SKM-1 (cell line): ENCODE measurements around the gene SLC25A41.
A peak's percentile ranks its signal among the peaks of the same experiment; 100 is the strongest.
"Not testable (repeated sequence)": the region's sequence is repeated elsewhere in the genome, so short reads cannot be mapped to it uniquely, and the experiment has no call there.

Source experiments
- DNase-seq: peaks from one replicate; lab custom pipeline; 2025; ENCODE audit not compliant: unreplicated experiment; lab: John Stamatoyannopoulos, UW

SLC25A41 gene

DNA sequence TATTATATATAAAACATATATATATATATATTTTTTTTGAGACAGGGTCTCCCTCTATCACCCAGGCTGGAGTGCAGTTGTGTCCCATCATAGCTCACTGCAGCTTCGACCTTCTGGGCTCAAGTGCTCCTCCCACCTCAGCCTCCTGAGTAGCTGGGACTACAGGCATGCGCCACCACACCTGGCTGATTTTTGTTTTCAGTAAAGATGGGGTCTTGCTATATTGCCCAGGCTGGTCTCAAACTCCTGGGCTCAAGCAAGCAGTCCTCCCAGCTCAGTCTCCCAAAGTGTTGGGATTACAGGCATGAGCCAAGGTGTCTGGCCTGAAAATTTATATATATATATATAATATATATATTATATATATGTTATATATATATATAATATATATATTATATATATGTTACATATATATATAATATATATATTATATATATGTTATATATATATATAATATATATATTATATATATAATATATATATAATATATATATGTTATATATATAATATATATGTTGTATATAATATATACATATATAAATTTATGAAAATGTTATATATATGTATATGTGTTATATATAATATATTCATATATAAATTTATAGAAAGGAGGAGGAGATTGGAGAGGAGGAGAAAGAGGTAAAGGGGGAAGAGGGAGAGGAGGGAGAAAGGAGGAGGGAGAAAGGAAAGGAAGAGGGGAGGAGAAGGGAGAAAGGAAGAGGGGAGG, 4.7 kb downstream of the SLC25A41 start:
- DNase-seq: not testable (repeated sequence)

DNA sequence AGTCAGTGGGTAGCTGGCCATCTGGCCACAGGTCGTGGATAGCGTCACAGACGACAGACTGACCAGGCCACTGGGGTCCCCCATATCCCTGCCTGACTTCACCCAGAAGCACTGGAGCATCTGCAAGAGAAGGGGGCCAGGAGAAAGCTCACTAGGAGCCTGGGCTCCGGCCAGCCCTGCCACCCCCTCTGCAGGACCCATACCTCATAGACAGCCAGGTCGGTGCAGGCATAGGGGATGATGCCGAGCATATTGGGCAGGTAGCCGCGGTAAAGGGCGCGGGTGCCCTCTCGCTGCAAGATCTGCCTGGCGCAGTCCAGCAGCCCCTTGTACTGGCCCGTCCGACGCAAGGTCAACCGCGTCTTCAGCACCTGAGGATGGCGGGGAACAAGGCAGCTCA, 6.4 kb downstream of the SLC25A41 start:
- DNase-seq: no peak

DNA sequence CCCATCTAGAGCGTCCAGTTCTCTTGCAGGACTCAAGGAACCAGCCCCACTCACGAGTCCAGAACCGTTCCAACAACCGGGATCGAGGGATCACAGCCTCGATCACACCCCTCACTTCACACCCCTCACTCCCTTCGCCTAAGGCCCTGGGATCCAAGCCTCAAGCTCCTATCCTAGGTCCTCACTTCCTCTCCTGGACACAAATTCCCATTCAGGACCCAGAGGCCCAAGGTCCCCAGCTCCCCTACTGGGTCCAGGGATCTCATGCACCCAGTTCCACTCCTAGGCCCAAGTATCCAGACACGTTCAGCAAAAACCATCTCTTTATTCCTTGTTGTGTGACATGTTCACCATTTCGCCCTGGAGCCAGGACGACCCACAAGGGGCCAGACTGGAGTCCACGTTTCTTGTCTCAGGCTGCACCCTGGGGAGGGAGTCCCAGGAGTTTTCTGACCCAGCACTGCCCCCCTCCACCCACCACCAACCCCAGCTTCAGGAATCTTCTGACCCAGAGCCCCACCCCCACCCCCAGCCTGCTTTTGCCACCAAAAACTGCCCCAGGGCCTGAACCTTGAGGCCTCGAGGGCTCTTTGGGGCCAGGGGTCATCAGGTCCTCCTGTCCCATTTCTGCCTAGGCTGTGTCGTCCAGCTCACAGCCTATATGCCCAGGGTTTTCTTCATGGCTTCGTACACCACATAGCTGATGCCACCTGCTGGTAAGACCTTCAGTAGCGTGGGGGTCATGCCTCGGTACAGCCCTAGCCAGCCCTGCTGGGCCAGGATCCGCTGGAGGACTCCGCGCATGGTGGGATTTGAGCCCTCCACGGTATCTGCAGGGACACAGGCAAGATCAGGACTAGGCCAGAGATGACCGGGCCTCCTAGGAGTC, 7.6 kb downstream of the SLC25A41 start:
- peak; percentile 33 for DNase-seq

DNA sequence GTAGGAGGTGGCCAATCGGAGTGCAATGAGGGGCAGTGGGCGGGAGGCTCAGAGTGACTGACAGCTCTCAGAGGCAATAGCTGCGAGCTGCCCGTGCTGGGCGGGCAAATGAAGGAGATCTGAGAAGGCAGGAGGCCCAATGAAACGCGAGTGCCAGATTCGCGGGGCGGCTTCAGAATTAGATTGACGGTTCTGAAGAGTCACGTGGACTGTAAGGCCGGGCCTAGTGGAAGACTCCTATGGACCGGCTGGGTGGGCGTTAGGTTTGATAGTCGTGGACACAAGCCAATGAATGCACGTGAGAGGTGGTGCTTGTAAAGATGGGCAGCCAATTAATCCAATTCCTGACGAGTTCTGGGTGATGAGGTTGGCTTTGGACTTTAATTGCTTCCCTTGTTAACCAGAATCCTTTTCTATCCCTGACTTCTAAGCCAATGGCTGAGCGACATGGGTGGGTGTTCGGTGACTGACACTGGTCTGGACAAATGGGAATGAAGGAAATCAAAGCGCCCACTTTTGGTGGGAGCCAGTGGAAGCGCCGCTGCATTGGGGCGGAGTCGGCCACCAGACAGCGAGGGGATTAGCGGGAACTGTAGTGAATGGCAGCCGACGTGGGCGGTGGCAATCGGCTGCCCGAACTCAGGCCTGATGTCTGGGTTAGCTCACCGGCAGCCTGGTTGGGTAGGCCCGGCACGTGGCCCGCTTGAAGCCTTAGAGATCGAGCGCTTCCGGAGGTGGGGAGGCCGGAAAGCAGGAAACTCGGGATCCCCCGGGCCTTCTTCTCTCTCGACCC, 8.4 kb downstream of the SLC25A41 start:
- peak; percentile 100 for DNase-seq

DNA sequence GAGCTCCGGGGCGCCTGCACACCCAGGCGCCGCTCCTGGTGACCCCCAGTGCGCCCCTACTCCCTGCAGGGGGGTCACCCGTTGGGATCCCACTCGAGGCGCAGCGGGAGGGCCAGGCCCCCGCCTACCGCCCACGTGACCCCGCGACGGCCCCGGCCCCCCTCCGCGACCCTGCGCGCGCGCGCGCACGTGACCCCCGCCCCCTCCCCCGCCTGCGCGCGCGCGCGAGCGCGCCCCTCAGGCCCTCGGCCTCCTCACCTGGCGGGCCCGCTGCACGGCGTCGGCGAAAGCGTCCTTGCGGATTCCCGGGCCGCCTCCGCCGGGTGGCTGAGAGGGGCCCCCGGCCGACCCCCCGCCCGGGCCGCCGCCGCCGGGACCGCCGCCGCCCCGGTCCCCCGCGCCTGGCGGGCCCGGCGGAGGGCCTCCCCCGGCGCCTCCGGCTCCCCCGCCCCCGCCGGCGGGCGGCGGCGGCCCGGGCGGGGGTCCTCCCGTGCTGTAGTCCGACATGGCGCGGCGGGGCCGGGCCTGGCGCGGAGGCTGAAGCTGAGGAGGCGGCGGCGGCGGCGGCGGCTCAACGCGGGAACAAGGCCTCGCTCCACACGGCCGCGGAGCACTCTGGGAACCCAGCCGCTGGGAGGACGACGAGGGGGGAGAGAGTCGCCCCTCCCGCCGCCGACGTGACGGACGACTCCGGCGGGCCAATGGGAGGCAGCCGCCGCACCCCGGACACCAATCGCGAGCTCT, 9.2 kb downstream of the SLC25A41 start, which contains the start of gene KHSRP:
Gene KHSRP (minus strand): TSS at position 617 of the 744 bp plus-strand sequence. CDS start 110 bp downstream, at position 507.
- no peak for DNase-seq

DNA sequence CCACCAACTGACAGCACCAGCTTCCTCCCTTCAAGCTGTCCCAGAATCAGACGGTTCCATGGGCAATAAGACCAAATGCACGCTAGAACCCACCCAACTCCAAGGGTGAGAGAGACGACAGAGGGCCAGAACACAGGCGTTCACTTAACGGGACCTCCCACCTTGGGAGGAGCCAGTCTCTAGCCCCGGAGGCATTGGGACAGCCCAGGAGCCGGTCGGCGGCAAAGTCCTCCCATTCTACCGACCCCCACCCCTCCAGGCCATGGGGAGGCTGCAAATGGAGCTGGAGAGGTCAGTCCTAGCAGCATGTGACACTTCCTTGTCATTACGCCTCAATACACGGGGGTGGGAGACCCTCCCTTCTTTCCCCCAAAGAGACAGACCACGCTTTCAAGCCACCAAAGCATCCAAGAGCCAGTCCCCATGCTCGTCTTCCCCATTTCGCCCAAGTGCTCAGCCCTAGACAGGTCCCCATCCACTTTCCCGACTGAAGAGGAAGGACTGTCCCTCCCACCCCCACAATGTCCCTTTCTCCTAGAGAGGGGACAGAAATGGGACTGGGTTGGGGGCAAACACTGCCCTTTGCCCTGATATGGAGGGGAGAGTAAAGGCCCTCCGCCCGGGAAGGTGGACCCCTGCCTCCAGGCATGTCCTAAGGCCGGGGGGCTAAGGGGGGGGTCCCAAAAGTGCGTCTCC, 9.9 kb downstream of the SLC25A41 start:
- no peak for DNase-seq

DNA sequence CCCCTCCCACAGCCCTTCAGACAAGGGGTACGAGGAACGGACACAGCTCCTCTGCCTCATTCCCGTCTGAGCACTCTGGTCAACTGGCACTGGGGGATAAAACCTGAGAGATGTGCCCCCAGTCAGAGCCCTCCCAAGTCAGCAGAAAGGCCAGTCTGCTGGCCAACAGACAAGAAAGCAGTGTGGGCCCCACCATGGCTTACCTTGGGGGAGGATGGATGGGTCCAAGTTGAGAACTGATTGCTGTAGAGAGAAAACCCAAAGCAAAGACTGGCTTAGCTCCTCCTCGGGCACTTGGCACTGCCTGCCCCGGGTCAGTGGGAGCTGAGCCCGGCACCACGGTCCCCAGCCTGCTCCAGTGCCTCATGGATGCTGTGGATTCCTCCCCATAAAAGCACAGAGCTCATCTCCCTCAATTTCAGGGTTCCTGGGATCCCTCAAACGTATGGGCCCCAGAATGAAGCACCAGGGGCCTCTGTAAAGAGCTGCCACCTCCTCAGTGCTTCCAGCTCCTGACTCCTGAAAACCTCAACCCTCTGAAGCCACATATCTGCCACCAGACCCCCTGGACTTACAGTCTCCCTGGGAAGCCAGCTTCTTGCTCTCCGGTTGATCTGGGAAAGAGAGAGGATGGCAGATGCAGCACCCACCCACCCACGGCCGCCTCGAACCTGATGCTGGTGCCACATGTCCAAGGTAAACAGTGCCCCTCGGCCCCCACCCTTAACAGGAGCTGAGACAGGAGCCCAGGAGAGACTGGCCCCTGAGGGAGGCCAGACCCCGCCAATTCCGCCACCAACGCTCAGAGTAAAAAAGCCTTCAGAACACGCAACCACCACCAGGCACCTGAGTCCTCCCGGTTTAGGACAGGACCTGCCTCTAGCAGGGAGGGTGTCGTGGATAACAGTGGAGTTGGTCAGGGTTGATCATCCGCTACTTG, 12.2 kb downstream of the SLC25A41 start:
- no peak for DNase-seq

DNA sequence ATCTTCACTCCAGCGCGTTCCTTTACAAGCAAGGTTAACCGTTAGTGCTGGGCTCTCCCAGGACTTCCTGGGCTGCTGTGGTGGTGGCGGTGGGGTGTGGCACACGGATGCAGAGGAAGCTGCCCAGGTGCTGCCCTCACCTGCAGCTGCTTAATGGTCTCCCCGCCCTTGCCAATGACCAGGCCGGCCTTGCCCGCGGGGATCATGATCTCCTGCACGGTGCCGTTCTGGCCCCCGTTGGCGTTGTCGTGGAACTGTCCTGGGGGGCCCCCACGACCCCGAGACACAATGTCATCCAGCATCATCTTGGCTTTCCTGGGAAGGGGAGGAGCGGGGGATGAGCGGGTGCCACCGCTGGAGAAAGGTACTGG, 15.0 kb downstream of the SLC25A41 start:
- no peak for DNase-seq

DNA sequence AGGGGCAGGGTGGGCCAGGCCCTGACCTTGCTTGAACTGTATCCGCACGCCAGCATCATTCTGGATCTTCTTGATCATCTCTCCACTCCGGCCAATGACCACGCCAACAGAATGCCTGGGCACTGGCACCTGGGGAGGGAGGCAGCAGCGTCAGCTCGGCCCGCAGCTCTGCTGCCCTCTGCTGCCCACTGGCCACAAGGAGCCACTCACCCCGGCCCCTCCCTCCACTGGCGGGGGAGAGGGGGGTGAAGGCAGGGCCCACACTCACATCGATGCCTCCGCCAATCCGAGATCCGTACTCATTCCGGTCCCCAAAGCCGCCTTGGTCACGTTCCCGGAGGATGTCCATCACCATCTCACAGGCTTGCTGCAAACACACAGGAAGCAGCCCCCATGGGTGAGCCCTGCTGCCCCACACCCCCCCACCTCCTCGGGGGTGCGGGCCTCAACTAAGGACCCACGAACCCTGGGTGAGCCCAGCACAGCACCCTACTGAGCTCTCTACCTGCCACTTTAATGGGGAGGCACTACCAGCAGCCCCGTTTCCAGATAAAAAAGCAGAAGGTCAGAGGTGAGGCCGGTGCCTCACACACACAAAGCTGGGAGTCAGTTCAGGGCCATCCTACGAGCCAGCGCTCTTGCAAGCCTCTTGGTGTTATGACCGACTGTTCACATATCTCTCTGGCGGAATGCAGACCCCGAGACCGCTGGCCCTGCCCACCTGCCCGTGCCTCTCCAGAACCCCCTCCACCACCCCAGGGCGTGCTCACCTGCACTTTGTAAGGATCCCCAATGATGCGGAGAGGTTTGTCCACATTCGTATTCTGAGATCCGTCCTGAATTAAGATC, 15.6 kb downstream of the SLC25A41 start:
- DNase-seq: no peak

DNA sequence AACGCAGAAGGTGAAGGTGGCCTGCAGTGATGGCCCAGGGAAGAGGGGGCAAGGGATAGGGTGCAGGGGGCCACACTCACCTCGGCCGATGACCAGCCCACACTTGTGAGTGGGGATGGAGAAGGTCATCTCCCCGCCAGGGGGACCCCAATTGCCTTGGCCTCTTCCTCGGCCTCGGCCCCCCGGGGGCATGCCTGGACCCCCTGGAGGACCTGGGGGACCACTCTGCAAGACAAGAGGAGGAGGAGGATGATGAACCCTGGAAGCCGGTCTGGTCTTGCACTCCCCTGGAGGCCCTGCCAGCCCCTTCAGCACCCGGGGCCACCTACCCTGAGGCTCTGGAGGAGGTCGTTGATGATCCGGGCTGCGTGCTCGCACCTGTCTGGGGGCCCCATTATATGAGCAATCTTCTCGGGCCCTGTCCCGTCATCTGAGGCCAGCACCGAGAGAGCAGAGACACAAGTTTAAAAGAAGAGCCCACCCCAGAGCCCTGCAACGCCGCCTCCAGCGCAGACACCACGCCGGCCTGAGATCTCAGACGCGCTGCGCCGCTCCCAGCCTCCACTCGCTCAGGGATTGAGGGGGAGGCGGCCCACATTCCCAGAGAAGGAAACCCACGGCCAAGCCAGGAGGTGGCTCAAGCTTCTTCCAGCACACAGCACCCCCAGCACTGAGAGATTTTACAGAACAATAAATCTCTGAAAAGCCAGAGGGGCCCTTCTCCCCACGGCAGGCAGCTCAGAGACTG, 16.7 kb downstream of the SLC25A41 start:
- no peak for DNase-seq

DNA sequence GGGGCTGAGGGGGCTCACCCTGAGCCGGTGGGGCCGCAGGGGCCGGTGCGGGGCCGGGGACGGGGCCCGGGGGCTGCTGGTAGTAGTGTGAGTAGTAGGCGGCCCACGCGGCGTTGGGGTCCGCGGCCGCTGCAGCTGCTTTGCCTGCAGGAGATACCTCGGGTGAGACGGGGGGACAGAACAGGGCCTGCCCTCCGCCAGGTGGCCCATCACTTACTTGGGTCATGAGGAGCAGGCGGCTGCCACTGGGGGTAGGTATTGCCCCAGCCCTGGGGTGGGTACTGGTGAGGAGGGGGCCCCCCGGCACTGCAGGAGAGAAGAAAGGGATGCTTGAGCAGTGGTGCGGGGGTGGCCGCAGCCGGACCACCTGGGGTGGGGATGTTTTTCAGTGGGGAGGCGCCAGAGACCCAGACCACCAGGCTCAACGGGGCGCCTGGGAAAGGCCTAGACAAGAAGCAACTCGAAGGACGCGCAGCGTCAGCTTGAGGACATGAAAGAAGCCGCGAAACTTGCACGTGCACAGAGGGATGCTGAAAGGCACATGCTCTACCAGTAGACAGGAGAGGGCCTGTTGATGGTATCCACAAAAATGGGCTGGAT, 17.9 kb downstream of the SLC25A41 start:
- DNase-seq: no peak

DNA sequence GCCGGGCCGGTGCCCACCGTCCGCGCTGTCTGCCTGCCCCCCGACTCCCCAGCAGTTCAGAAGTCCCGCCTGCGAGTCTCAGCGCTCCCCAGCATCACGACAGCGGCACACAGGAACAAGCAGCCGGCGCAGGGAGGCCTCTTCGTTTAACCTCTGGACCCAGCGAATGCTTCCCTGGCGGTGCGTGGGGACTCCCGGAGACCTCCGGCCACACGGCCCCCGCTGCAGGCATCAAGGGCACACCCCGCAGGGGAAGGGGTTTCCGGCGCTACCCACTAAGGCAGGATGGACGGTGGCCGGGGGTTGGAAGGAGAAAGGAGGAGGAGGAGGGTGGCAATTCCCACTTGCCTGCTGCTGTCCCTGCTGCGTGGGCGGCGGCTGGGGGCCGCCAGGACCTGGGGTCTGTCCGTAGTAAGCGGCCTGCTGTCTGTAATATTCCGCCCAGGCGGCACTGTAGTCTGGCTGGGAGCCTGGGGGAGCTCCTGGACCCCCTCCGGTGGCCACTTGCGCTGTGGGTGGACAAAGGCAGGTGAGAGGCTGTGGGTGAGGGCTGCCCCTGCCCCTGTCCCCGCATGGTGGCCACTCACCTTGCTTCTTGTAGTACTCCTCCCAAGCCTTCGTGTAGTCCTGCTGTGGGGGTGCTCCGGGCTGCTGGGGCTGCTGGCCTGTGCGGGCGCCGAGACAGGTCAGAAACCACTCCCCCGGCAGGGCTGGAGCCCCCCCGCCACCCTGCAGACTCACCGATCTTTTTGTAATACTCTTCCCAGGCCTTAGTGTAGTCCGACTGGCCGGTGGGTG, 18.6 kb downstream of the SLC25A41 start:
- no peak for DNase-seq

DNA sequence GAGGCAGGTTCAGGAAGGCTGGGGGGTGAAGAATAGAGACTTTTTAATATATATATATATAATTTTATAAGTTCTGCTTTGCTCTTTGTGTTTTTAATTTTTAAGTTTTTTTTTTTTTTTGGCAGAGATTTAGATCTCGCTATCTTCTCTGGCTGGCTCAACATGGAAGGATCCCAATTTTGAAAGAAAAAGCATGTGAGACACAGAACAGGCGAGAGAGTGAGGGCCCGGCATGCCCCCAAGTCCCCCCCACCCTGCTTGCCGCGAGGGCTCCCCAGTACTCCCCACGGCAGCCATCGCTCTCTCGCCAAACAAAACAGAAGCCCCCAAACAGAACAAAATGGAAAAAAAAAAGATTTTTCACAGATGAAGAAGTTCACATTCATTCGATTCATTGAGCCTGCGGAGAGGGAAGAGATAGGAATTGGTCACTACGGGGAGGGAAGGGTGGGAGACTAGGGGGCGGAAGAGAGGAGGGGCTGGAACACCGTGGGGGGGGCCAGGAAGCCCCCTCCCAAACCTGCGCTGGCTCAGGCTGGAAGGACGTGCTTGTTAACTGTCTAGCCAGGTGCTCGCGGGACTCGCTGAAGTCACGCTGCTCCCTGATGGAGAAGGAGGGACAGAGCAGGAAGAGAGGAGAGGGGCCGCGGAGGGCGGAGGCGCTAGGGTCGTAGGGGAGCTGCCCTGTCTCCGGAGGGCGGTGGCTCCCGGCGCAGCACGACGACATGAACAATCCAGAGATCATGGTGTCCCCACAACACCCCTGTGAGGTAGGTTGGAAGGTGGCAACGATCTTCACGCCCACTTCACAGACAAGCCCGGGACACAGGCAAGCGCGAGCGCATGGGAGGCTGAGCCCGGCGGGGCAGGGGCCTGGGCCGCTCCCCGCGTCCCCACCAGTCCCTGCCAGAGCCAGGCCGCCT, 19.6 kb downstream of the SLC25A41 start:
- no peak for DNase-seq

DNA sequence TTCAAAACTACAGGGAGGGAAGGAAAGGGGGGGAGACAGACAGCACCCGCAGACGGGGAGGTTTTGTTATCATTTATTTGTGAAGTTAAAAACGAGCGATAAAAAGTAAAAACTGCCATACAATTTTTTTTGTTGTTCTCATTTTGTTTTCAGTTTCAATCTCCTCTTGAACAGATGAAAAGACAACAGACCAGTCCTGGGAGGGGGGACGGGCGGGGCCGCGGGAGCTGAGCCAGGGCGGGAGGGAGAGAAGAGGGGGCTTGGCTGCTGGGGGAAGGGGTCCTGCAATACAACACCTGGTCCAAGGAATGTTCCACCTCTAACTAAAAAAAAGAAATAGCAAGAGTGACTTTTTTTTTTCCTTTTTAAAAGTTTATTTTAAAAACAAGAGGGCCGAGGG, 20.3 kb downstream of the SLC25A41 start:
- DNase-seq: no peak

DNA sequence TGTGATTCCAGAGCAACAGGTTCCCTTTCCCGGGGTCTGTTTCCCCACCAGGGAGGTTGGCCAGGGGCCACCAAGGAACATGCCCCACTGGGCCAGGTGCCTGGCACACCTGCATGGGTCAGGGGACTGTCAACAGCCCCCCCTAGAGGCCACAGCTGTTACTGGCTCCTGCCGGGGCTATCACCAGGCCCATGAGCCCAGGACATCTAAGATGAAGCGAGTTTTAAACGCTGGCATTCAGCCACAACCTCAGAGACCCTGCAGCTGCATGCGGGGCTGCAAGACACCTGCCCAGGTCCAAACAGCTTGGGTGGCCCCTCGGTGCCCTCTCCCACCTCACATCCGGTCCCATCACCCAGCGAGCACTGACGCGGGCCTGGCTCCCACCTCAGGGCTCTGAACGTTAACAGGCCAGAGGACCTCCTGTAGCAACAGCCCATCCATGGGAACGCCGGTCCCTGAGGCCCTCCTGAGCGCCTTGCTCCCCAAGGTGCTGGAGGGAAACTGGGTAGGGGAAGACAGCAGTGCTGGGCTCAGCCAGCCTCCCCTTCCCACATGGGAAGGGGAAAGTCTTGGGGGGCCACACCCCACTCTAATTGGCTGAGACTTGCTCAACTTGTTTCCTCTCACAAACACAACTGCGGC, 21.0 kb downstream of the SLC25A41 start:
- DNase-seq: no peak
